ENCODE measurements around the gene SNX25.

GRCh38 chr4:185210102-185210981 lies 944 bp downstream of the SNX25 start:
- TF ChIP-seq FOXK2 (IDR thresholded peaks at IDR 0.05) (no peak), BHLHE40 (IDR thresholded peaks at IDR 0.05; ENCODE audit: borderline replicate concordance) (no peak), CTBP1 (IDR thresholded peaks at IDR 0.05; ENCODE audit: borderline replicate concordance) (no peak), SP1 (IDR thresholded peaks at IDR 0.05) (no peak), NFRKB (IDR thresholded peaks at IDR 0.05) (no peak), ZNF384 (IDR thresholded peaks at IDR 0.05) (no peak), TARDBP (IDR thresholded peaks at IDR 0.05) (no peak), FOXA1 (IDR thresholded peaks at IDR 0.05) (no peak), ELF4 (IDR thresholded peaks at IDR 0.05) (no peak), ARNT (IDR thresholded peaks at IDR 0.05) (0 out of 2 replicates have a peak, but pooled peaks have one; percentile 6), PKNOX1 (IDR thresholded peaks at IDR 0.05) (no peak)

Measured in HEK293T (cell line).